ENCODE measurements around the gene HBG2. TPM values are rescaled to one million over a fixed set of nuclear protein-coding genes. Genes with fewer than 3 reads are reported as not detected.

The HBG2 gene
- total and polyA plus RNA-seq, 9 of the 15 experiments (the other 6 are each of a cell fraction or from before 2014, with no cell fraction given) = 1,626 to 58,619 (median 10,515) TPM

GRCh38 chr11:5204787-5205186, 49.8 kb downstream of the HBG2 start (continued):
- TF ChIP-seq ZNF584 (CRISPR knock-in tag; IDR thresholded peaks at IDR 0.05; ENCODE audit: low read depth) (no peak), ARNT (IDR thresholded peaks at IDR 0.05) (0 out of 4 replicates have a peak, but pooled peaks of 1 of the 2 experiments have one; percentile 53), SP1 (CRISPR knock-in tag; IDR thresholded peaks at IDR 0.05) (0 out of 2 replicates have a peak, but pooled peaks have one; percentile 36), CREM (IDR thresholded peaks at IDR 0.05; ENCODE audit: low read depth) (0 out of 2 replicates have a peak, but pooled peaks have one; percentile 33), JUND (IDR thresholded peaks at IDR 0.05; ENCODE audit: borderline replicate concordance, low read depth, low read length) (peak; percentile 29; the same call in 1 of the 2 replicates), JUND (tag; IDR thresholded peaks at IDR 0.05; ENCODE audit: borderline replicate concordance, low read depth, low read length) (peak; percentile 49; the same call in 1 of the 3 replicates), KAT8 (IDR thresholded peaks at IDR 0.05; ENCODE audit: low read depth) (no peak), CBFA2T3 (IDR thresholded peaks at IDR 0.05) (peak; percentile 9; the same call in 1 of the 2 replicates), RCOR1 (IDR thresholded peaks at IDR 0.05; ENCODE audit: borderline replicate concordance in 1 of 2, low read depth in 2 of 2, low read length in 2 of 2) (peak in 1 of 2 experiments; percentile 87; a peak in 2 of 4 replicates), AFF4 (CRISPR knock-in tag; IDR thresholded peaks at IDR 0.05) (no peak), ZNF766 (CRISPR knock-in tag; conservative IDR thresholded peaks at IDR 0.05) (no peak)
- TF ChIP-seq, protein P1, sequence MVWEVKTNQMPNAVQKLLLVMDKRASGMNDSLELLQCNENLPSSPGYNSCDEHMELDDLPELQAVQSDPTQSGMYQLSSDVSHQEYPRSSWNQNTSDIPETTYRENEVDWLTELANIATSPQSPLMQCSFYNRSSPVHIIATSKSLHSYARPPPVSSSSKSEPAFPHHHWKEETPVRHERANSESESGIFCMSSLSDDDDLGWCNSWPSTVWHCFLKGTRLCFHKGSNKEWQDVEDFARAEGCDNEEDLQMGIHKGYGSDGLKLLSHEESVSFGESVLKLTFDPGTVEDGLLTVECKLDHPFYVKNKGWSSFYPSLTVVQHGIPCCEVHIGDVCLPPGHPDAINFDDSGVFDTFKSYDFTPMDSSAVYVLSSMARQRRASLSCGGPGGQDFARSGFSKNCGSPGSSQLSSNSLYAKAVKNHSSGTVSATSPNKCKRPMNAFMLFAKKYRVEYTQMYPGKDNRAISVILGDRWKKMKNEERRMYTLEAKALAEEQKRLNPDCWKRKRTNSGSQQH (CRISPR knock-in tag; IDR thresholded peaks at IDR 0.05) = no peak
- TF ChIP-seq, protein P2, sequence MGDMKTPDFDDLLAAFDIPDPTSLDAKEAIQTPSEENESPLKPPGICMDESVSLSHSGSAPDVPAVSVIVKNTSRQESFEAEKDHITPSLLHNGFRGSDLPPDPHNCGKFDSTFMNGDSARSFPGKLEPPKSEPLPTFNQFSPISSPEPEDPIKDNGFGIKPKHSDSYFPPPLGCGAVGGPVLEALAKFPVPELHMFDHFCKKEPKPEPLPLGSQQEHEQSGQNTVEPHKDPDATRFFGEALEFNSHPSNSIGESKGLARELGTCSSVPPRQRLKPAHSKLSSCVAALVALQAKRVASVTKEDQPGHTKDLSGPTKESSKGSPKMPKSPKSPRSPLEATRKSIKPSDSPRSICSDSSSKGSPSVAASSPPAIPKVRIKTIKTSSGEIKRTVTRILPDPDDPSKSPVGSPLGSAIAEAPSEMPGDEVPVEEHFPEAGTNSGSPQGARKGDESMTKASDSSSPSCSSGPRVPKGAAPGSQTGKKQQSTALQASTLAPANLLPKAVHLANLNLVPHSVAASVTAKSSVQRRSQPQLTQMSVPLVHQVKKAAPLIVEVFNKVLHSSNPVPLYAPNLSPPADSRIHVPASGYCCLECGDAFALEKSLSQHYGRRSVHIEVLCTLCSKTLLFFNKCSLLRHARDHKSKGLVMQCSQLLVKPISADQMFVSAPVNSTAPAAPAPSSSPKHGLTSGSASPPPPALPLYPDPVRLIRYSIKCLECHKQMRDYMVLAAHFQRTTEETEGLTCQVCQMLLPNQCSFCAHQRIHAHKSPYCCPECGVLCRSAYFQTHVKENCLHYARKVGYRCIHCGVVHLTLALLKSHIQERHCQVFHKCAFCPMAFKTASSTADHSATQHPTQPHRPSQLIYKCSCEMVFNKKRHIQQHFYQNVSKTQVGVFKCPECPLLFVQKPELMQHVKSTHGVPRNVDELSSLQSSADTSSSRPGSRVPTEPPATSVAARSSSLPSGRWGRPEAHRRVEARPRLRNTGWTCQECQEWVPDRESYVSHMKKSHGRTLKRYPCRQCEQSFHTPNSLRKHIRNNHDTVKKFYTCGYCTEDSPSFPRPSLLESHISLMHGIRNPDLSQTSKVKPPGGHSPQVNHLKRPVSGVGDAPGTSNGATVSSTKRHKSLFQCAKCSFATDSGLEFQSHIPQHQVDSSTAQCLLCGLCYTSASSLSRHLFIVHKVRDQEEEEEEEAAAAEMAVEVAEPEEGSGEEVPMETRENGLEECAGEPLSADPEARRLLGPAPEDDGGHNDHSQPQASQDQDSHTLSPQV (IDR thresholded peaks at IDR 0.05) = peak; percentile 78
- TF ChIP-seq, protein P3, sequence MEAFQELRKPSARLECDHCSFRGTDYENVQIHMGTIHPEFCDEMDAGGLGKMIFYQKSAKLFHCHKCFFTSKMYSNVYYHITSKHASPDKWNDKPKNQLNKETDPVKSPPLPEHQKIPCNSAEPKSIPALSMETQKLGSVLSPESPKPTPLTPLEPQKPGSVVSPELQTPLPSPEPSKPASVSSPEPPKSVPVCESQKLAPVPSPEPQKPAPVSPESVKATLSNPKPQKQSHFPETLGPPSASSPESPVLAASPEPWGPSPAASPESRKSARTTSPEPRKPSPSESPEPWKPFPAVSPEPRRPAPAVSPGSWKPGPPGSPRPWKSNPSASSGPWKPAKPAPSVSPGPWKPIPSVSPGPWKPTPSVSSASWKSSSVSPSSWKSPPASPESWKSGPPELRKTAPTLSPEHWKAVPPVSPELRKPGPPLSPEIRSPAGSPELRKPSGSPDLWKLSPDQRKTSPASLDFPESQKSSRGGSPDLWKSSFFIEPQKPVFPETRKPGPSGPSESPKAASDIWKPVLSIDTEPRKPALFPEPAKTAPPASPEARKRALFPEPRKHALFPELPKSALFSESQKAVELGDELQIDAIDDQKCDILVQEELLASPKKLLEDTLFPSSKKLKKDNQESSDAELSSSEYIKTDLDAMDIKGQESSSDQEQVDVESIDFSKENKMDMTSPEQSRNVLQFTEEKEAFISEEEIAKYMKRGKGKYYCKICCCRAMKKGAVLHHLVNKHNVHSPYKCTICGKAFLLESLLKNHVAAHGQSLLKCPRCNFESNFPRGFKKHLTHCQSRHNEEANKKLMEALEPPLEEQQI (IDR thresholded peaks at IDR 0.05) = peak; percentile 84
